K562 (cell line): ENCODE results near the gene MLC1. TPM values are rescaled to one million over a fixed set of nuclear protein-coding genes. Genes with fewer than 3 reads are reported as not detected.

Source experiments
- HDGF ChIP-seq: fragments of 450-650 bp; IDR thresholded peaks from 2 replicates; pipeline ENCODE4 v1.6.1; 2016
- MCM2 ChIP-seq: fragments of 450-650 bp; IDR thresholded peaks from 2 replicates; pipeline ENCODE4 v1.6.1; 2017; ENCODE audit warnings: low read depth, mild to moderate bottlenecking
- MCM3 ChIP-seq: fragments of 450-650 bp; IDR thresholded peaks from 2 replicates; pipeline ENCODE4 v1.6.1; 2016
- RAD21 ChIP-seq, 2 experiments: fragments of 250-450 bp in 1 of 2; fragments of 450-650 bp in 1 of 2; sonication (Bioruptor Pico) in 1 of 2; formaldehyde crosslinking in 1 of 2; IDR thresholded peaks in 1 of 2; conservative IDR thresholded peaks in 1 of 2; 2 replicates each; pipeline versions ENCODE4 v1.4.0 to v1.8.0; 2020 to 2022; ENCODE audit warnings: mild to moderate bottlenecking in 2 of 2, moderate library complexity in 1 of 2
- ZBTB33 ChIP-seq: sonication (generic); formaldehyde crosslinking; IDR thresholded peaks from 2 replicates; pipeline ENCODE4 v1.8.1; 2023; ENCODE audit warnings: mild to moderate bottlenecking, missing genetic modification reagents
- ZMIZ1 ChIP-seq, 2 experiments: fragments of 150-350 bp in 1 of 2; IDR thresholded peaks; 2 replicates each; pipeline ENCODE4 v1.6.1; 2012 to 2016; ENCODE audit warnings: low read depth in 2 of 2, low read length in 2 of 2, mild to moderate bottlenecking in 1 of 2, moderate library complexity in 1 of 2
- ZNF224 ChIP-seq: sonication (generic); formaldehyde crosslinking; IDR thresholded peaks from 2 replicates; pipeline ENCODE4 v1.8.0; 2022; ENCODE audit warnings: mild to moderate bottlenecking, missing genetic modification reagents
- polyA plus RNA-seq, 8 experiments: library from polyadenylated mRNA; depleted of rRNA in 4 of 8; stranded (reverse) in 5 of 8; unstranded in 3 of 8; fragments of >200 nt; fragmentation: Nextera tagmentation in 2 of 8; fragmentation: Illumina TruSeq in 1 of 8; extraction: Ambion mirVana in 2 of 8; extraction: Trizol in 1 of 8; gene quantifications; 2 replicates each; pipeline versions ENCODE4 v1.2.1 to v1.2.3, GENCODE V29; 2011 to 2014; ENCODE audit warnings: inconsistent platforms in 1 of 8, missing spikeins in 1 of 8
- total RNA-seq, 7 experiments: library from RNA; depleted of rRNA in 6 of 7; stranded (reverse); fragments of >200 nt in 6 of 7; fragmentation: Illumina TruSeq in 2 of 7; extraction: Trizol in 2 of 7; gene quantifications; 2 replicates each; pipeline versions ENCODE4 v1.2.1 to v1.2.3, GENCODE V29; 2011 to 2021; ENCODE audit warnings: low replicate concordance in 1 of 7
- TF ChIP-seq, protein P1 (sequence below), 2 experiments: fragments of 450-650 bp; formaldehyde crosslinking in 1 of 2; IDR thresholded peaks; 2 replicates each; pipeline versions ENCODE4 v1.4.0 to v1.6.1; 2014 to 2020; ENCODE audit warnings: mild to moderate bottlenecking in 2 of 2, borderline replicate concordance in 1 of 2, low read depth in 1 of 2
- TF ChIP-seq, protein P2 (sequence below), 3 experiments: IDR thresholded peaks in 2 of 3; conservative IDR thresholded peaks in 1 of 3; 2 replicates each; pipeline ENCODE4 v1.5.1; 2011 to 2012; ENCODE audit warnings: low read length in 3 of 3, mild to moderate bottlenecking in 3 of 3, control low read depth in 2 of 3, improper control_type of control experiment in 1 of 3, inconsistent platforms in 1 of 3, low read depth in 1 of 3, mixed read lengths in 1 of 3, moderate library complexity in 1 of 3; ENCODE audit not compliant: insufficient read depth in 2 of 3

Gene MLC1
- total and polyA plus RNA-seq, 9 of the 15 experiments (the other 6 are each of a cell fraction or from before 2014, with no cell fraction given), result 0.06 to 0.98 (median 0.39) TPM

- TF ChIP-seq, protein P1, sequence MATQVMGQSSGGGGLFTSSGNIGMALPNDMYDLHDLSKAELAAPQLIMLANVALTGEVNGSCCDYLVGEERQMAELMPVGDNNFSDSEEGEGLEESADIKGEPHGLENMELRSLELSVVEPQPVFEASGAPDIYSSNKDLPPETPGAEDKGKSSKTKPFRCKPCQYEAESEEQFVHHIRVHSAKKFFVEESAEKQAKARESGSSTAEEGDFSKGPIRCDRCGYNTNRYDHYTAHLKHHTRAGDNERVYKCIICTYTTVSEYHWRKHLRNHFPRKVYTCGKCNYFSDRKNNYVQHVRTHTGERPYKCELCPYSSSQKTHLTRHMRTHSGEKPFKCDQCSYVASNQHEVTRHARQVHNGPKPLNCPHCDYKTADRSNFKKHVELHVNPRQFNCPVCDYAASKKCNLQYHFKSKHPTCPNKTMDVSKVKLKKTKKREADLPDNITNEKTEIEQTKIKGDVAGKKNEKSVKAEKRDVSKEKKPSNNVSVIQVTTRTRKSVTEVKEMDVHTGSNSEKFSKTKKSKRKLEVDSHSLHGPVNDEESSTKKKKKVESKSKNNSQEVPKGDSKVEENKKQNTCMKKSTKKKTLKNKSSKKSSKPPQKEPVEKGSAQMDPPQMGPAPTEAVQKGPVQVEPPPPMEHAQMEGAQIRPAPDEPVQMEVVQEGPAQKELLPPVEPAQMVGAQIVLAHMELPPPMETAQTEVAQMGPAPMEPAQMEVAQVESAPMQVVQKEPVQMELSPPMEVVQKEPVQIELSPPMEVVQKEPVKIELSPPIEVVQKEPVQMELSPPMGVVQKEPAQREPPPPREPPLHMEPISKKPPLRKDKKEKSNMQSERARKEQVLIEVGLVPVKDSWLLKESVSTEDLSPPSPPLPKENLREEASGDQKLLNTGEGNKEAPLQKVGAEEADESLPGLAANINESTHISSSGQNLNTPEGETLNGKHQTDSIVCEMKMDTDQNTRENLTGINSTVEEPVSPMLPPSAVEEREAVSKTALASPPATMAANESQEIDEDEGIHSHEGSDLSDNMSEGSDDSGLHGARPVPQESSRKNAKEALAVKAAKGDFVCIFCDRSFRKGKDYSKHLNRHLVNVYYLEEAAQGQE (IDR thresholded peaks at IDR 0.05; ENCODE audit: borderline replicate concordance), result peak; percentile 56; the same call in 1 of the 2 replicates
- TF ChIP-seq, protein P1 (CRISPR knock-in tag; IDR thresholded peaks at IDR 0.05; ENCODE audit: low read depth), result no peak
- no peak for TF ChIP-seq MCM2
- TF ChIP-seq, protein P2, sequence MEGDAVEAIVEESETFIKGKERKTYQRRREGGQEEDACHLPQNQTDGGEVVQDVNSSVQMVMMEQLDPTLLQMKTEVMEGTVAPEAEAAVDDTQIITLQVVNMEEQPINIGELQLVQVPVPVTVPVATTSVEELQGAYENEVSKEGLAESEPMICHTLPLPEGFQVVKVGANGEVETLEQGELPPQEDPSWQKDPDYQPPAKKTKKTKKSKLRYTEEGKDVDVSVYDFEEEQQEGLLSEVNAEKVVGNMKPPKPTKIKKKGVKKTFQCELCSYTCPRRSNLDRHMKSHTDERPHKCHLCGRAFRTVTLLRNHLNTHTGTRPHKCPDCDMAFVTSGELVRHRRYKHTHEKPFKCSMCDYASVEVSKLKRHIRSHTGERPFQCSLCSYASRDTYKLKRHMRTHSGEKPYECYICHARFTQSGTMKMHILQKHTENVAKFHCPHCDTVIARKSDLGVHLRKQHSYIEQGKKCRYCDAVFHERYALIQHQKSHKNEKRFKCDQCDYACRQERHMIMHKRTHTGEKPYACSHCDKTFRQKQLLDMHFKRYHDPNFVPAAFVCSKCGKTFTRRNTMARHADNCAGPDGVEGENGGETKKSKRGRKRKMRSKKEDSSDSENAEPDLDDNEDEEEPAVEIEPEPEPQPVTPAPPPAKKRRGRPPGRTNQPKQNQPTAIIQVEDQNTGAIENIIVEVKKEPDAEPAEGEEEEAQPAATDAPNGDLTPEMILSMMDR (IDR thresholded peaks at IDR 0.05 in 2 of 3, conservative IDR thresholded peaks at IDR 0.05 in 1 of 3; ENCODE audit: insufficient read depth in 2 of 3, low read depth in 1 of 3, low read length in 3 of 3), result peak; percentile 23 to 49 (median 25); a peak in 2 of 6 replicates
- no peak for TF ChIP-seq ZMIZ1 (IDR thresholded peaks at IDR 0.05; ENCODE audit: low read depth in 2 of 2, low read length in 2 of 2)
- TF ChIP-seq HDGF, result no peak
- no peak for TF ChIP-seq ZBTB33 (CRISPR knock-in tag)
- TF ChIP-seq ZNF224 (CRISPR knock-in tag), result no peak
- TF ChIP-seq MCM3, result no peak
- peak in 1 of 2 experiments; percentile 52; a peak in 2 of 4 replicates for TF ChIP-seq RAD21 (CRISPR knock-in tag; conservative IDR thresholded peaks at IDR 0.05 in 1 of 2, IDR thresholded peaks at IDR 0.05 in 1 of 2)
Observed at GRCh38 chr22:50012211-50013181, 72.7 kb downstream of the MLC1 start, which contains the start of gene IL17REL (continued).
